HL-60 (cell line): ENCODE measurements around the gene PSMD1.

Experiments used
- GABPA ChIP-seq: IDR thresholded peaks from 2 replicates; pipeline ENCODE4 v1.6.1; 2012; ENCODE audit warnings: low read depth
- POLR2AphosphoS5 ChIP-seq: IDR thresholded peaks from 2 replicates; pipeline ENCODE4 v1.6.1; 2012; ENCODE audit warnings: low read depth

DNA sequence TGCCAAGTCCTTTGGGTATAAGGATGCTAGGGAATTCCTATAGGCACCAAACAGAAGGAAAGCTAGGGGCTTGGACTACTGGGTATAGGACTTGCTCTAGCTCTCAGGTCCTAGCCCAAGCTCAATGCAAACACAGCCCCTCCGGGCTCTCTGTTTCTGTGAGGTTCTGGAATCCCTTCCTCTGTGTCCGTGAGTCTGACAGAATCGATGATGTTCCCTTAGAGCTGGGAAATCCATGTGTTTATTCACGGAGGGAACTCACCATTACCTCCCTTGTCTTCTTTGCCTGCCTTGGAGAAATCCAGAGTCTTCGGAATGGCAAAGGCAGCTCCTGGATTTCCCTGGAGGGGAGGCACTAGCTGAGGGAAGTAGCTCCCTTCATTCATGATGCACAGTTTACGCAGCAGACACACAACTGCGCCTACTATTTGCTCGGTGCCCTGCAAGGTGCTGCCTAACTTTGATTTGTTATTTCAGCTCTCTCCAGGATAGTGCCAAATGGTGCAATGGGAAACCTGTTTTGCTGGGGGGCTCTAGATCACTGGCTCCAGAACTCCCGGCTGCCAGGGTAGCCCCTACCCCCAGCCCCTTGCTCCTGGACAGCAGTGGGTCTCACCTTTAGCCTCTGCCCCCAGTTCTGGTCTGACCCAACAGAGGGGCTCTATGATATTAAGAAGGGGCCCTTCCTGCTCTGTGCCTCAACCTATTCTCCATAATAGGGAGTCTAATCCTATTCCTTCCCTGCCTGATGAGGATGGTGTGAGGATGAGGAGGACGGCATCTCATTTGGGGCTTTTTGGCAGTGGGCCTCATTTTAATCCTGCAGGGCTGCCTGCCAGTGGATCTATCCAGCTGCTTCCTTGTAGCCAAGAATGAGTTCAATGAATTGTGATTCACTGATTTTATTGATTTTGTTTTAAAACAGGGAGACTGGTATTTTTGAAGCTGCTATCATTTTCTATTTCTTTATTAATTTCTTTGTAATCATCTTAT is 8.4 kb upstream of the PSMD1 start:
- TF ChIP-seq GABPA: no peak
- no peak for TF ChIP-seq POLR2AphosphoS5
